MM.1S (cell line): Measurements from ENCODE around the gene PFDN1.

Source experiments
- EZH2 ChIP-seq: fragments of 300-600 bp; sonication (generic); optimal IDR thresholded peaks from 2 replicates; pipeline ENCODE3; 2017; ENCODE audit warnings: low read depth, mild to moderate bottlenecking, antibody characterized with exemption, low read length, mixed read lengths
- TF ChIP-seq, protein P1 (sequence below): fragments of 300-600 bp; sonication (generic); IDR thresholded peaks from 2 replicates; pipeline ENCODE4 v1.5.1; 2016; ENCODE audit warnings: antibody characterized with exemption, low read length, mixed read lengths

DNA sequence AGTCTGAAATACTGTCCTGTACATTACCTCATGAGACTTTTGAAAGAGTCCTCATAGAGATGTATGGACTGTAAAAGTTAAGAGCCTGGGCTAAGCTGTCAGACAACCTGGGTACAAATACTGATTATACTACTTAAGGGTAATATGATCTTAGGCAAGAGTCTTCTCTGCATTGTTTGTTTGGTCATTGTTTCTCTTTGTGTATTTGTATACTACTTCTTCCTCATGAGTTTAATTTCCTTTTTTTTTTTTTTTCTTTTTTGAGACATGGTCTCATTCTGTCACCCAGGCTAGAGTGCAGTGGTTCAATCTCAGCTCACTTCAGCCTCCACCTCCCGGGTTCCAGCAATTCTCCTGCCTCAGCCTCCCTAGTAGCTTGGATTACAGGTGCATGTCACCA lies 2.6 kb upstream of the PFDN1 start:
- TF ChIP-seq, protein P1, sequence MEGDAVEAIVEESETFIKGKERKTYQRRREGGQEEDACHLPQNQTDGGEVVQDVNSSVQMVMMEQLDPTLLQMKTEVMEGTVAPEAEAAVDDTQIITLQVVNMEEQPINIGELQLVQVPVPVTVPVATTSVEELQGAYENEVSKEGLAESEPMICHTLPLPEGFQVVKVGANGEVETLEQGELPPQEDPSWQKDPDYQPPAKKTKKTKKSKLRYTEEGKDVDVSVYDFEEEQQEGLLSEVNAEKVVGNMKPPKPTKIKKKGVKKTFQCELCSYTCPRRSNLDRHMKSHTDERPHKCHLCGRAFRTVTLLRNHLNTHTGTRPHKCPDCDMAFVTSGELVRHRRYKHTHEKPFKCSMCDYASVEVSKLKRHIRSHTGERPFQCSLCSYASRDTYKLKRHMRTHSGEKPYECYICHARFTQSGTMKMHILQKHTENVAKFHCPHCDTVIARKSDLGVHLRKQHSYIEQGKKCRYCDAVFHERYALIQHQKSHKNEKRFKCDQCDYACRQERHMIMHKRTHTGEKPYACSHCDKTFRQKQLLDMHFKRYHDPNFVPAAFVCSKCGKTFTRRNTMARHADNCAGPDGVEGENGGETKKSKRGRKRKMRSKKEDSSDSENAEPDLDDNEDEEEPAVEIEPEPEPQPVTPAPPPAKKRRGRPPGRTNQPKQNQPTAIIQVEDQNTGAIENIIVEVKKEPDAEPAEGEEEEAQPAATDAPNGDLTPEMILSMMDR = no peak
- TF ChIP-seq EZH2 = no peak
